HG03025 (cell line): ENCODE results near the gene MAP4K2.

Source experiments
- ATAC-seq: cut with Tn5 transposase; IDR thresholded peaks from one replicate; pipeline ENCODE4 v1.9.1; 2021; ENCODE audit warnings: mild to moderate bottlenecking, moderate library complexity; ENCODE audit not compliant: unreplicated experiment, low FRiP score

The MAP4K2 gene

DNA sequence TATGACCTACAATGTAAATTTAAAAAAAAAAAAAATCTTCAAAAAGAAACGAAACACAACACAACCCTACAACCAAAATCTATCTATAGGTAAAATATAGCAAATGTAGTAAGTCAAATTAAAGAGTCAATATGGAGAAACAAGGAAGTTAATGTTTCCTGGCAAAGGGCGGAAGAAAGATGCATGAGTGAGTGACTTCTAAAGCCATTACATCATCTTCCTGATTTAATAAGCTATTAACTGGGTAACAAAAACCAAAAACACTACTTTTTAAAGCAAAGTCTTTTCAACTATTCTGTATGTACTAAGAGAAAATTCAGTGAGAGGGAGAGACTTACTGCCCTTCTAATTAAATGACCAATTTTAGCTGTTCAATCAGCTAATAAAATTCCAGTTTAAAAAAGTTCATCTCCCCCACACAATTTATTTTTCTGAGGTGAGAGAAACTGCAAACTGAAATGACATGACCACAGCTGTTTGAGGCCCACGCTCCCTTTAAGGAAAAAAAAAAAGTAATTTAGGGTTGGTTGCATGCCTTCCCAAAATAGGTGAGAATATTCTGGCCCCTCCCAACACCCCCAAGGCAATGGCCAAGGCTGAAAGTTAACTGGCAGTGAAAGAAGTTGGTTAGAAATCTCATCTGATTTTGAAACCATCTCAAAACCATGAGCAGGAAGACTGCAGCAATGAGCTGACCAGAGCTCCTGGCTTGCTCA, 30.6 kb downstream of the MAP4K2 start:
- no peak for ATAC-seq

DNA sequence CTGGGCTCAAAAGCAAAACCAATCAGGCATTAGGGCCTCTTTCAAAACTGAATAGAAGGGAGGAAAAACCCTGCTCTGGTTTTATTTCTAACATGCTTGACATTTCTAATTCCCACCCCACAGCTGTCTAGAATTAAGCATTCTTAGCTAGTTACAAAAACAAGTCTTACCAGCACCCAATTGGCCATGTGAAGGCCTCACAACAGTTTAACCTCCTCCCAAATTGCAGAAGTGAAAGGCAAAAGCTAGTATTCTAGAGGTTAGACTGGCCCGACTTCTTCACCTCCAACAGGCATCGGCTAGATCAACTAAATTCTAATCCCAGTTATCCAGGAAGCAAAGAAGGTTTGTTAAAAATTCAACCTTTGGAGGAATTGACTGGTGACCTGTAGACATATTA, 31.2 kb downstream of the MAP4K2 start:
- no peak for ATAC-seq

DNA sequence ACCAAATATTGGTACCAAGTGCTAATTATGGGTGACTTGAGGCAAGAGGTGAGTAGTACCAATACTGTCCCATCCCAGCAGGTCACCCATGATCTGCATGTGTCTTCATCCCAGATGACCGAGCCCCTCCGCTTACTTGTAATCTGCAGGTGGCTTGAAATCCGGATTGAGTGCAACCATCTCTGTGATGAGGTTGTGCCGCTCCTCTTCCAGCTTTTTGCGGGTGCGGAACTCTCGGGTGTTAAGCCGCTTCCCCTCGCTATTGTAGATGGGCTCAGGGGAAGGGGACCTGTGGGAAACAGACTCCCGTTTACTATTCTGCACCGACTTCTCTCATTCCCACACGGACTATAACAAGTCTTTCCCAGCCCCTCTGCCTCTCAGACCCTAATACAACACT, 32.9 kb downstream of the MAP4K2 start:
- ATAC-seq, result no peak

DNA sequence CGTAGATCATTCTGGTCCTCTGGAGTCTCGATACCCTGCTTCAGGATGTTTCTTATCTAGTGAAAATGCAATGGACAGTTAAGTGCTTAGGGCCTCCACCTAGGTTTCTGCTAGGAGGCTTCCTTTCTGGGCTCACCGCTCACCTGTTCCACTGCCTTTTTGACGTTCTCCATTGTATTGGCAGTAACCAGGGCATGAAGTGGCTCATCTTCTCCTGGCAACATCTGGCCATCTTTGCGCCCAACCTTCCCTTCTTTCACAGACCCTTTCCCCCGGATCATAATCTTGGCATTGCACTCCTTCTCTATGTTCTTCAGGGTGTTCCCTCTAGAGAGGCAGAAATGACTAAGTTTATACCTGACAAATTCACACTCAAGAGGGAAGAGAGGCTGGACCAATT, 33.7 kb downstream of the MAP4K2 start:
- no peak for ATAC-seq

DNA sequence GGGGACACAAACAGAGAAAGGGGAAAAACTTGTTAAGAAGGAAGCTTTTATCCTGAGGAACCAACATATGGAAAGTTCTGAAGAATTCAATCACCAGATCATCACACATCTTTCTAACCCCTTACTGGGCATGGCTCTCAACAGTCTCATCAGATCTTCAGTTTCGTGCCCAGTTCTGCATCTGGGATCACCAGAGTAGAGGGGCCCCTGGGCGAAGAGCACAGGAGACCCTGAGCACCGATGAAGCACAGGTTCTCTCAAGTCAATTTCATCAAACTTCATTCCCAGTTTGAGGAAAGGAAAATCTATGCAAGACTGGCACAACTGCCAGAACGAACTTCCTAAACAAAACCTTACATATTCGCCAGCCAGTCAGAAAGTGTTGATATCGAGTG, 34.7 kb downstream of the MAP4K2 start:
- ATAC-seq, result no peak

DNA sequence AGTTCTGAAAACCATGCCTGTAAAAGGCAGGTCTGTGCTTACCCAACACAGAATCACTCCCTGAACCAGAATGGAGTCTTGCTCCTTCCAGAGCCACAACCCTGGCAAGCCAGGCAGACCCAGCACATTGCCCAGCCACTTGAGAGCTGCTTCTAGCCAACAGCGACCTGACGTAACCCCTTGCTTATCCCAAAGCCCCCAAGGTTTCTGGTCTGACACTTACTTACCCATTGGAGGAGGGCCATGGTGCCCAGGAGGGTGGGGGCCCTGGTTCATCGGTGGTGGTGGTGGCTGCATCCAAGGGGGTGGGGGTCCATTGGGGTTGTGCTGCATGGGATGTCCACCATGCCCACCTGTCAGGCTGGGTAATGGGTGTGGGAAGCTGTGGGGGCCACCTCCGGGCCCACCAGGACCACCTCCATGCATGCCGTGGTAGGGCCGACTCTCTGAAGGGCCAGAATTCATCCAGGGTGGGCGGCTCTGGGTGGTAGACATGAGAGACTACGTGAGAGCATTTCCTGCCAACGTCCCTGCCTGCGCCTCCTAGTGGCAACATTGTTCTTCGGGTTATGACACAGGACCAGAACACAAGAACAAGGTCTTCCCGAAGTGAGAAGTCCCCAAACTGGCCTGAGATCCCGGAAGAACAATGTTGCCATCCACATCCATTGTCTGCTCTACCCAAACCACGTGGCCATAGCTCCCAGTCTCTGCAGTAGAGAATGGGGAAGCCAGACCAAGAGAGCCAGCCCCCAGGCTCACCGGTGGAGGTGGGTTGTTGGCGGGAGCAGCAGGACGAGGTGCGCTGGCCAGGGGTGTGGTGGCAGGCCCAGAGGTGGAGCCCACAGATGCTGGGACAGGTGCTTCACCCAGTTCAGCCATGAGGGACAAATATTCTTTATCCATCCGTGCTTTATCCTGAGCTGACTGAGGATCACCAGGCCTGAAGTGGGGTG, 35.4 kb downstream of the MAP4K2 start:
- ATAC-seq, result no peak

DNA sequence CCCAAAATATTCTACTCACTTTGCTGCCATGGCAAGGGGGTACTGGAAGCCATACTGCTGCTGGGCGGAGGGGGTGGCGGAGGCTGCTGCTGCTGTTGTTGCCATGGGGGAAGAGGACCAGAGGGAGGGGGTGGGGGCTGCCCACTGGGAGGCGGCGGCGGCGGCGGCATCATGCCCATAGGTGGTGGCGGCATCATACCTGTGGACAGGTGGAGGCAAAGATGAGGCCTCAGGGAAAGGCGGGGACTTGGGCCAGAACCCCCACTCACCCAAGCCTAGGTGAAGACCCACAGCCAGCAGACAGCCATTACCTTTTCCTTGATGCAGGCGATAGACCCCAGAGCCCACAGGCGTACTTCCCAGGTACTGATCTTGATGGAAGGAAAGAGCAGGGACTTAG, 36.1 kb downstream of the MAP4K2 start:
- no peak for ATAC-seq

DNA sequence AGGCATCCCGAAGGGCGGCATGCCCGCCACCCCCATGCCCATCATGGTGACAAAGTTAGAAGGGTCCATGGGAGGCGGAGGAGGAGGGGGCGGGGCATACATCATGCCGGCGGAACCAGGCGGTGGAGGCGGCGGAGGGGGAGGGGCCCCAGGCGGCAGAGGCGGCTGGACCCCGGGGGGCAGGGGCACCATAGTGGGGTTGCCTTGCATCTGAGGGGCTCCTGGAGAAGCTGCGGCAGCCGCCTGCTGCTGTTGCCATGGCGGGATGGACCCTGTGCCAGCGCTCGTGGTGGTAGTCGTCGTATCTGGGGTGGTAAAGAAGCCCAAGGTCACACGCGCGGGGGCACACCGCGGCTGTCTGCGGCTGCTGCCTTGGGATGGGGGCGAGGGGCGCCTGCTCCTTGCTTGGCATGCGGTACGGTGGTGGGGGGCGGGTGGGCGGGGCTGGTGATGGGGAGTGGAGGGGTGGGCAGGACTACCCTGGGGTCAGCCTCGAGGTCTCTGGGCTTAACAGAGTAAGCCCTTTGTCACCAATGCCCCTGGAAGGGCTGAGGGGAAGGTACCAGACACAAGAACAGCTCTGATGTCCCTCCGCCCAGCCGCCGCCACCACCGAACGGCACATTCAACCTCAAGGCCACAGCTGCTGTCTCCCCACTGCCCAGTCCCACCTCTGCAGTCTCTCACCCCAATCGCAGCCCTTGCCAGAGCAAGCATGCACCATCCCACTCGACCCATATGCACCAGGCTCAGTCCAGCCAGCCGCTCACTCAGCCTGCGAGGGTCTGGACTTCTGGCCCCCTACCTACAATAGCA, 37.0 kb downstream of the MAP4K2 start:
- no peak for ATAC-seq

DNA sequence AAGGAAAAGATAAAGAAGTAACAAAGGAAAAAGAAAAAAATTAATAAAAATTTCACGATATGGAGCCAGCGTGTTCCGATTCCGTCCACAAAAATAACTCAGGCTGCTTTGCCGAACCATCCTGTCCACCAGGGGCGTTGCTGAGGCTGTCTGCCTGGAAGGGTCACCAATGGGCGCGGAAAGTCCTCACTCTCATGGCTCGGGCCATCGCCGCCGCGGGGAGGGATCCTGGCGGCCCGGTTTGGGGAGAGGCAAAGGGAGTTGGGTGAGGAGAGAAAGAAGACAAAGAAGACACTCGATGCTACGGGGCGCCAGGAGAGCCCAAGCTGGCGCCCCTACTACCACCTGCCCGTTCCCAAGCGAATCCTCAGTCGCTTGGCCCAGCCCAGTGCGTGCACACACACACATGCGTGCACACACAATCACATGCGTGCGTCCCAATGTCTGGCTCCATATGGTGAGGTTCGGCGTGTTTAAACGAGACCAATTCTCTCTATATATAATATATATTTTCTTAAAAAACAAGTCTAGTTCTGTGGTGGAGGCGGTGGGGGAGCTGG, 37.6 kb downstream of the MAP4K2 start:
- no peak for ATAC-seq

DNA sequence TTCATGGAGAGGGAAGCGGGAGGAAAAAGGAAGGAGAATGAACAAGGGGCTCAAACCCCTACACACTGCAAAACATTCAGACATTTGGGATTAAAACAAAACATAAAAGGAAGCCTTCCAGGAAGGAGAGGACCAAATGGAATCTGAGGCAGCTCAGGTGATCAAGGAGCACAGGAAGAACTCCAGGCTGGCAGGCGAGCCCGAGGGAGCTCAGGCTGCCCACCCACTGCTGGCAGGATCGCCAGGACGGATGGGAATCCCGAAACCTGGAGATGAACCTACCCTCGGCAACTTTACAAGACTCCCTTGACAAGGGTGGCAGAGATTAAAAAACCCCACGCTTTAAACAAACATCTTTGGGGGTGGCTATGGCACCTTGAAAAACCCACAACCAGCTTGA, 38.3 kb downstream of the MAP4K2 start:
- ATAC-seq, result no peak

DNA sequence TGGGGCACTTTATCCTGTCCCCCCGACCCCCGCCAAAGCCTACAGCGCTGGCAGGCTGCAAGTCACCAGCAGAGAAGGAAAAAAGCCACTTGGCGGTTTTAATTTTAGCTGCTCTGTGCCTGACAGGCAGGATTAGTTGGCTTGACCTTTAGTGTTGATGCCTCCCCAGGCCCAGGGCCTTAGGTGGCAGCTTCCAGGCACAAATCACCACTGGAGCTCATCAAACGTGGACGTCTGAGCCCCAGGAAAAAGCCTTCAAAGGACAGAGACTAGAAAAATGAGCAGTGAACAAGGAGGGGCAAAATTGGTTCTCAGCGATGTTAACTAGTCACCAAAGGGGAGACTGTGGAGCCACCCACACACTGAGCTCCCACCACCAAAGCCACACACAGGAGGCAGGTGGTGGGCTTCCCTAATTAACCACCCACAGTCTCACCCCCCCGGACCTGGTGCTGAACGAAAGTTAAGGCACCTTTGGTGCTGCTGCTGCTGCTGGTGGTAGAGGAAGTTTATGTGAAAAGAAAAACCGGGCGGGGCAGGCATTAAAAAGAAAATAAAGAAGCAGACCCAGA, 38.9 kb downstream of the MAP4K2 start:
- no peak for ATAC-seq

DNA sequence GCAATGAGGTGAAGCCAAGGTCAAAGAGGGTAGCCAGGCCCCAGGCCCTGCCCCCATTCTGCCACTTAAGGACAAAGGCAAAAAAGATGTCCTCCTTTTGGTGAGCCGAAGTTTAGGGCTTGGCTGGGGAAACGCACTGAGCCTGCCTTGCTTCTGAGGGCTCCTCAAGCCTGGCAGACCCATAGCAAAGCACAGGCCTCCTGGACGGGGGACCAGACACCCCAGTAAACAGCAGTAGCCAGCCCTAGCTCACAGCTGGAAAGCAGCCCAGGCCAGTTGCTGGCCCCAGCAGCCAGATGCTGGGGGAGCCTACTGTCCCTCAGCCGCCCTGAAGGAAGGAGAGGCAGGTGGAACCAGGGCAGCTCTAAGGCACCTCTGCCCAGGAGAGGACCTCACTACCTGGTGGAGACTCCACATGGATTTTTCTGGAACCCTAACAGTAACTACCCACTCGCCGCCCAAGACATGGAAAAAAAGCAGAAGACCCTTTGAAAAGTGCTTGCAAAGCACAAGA, 39.4 kb downstream of the MAP4K2 start:
- no peak for ATAC-seq

DNA sequence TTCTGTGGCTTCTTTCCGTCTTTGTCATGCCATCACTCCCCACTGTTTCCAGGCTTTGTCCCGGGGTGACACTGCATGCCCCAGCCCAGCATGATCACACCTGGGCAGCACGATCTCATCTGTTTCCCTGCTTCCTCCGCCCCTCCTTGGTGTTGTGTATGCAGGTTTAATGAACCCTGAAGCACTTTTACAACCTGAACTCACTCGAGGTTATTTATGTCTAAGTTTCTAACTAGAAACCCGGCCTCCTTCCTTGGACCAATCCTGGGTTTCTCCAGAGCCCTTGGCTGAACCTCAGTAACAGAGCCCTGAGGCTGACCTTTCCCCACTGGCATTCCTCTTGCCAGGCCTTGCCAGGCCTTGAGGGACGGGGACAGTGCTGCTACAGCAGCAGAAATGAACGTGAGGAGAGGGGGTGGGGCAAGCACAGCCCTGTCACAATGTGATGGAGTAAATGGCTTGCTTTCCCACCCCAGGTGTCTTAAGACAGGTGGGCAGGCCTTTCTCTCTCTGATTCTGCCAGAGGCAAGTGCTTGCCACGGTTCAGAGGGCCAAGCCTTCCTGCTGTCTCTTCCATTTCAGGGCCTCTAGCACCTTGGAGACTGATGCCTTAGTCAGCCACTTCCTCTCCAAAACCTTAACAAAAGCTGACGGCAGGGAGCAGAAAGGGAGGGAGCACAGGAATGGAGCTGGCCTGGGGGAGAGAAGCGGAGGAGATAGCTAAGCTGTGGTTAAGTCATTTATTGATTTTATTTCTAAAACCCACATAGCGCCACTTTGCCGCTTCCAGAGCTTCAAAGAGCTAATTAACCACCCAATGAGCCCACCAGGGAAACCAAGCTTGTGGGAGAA, 40.1 kb downstream of the MAP4K2 start:
- ATAC-seq, result no peak

DNA sequence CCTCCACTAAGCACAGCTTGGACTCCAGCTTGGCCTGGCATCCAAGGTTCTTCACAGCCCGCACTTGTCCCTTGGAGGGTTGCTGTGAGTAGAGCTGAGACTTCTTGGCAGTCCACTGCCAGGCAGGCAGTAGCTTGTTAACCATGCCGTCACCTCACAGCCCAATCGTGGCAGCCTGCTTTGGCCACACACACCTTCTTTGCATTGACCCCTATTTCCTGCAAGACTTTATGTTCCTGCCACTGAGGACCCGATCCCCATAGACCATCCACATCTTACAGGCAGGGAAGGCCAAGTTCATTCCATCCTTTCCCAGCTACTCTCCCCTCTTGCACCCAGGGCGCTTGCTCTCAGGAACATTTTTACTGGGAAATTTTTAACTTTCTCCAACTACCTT, 40.7 kb downstream of the MAP4K2 start:
- ATAC-seq, result no peak

DNA sequence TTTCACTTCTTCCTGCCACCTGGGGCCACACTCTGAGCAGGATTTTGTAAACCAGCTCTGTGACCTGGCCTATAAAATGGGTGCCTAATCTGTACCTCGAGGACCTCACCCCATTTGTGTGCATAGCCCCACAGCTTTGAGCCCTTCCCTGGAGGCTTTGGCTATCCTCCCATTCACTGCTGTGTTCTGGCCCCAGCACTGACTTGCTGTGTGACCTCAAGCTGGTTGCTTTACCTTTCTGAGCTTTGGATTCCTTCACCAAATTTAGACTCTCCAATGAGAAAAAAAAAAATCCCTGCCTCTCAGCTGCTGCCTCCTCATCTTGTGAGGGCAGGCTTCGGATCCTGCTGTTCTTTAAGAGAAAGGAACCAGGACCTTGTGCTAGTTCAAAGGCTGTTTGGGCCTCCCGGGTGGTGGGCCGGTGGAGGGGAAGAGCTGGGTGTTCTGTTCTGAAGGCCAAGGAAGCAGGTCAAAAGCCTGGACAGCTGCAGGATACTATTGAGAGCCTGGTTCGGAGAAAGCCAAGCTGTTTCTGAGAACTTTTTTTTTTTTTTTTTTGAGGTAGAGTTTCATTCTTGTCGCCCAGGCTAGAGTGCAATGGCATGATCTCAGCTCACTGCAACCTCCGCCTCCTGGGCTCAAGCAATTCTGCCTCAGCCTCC, 42.1 kb downstream of the MAP4K2 start:
- no peak for ATAC-seq

DNA sequence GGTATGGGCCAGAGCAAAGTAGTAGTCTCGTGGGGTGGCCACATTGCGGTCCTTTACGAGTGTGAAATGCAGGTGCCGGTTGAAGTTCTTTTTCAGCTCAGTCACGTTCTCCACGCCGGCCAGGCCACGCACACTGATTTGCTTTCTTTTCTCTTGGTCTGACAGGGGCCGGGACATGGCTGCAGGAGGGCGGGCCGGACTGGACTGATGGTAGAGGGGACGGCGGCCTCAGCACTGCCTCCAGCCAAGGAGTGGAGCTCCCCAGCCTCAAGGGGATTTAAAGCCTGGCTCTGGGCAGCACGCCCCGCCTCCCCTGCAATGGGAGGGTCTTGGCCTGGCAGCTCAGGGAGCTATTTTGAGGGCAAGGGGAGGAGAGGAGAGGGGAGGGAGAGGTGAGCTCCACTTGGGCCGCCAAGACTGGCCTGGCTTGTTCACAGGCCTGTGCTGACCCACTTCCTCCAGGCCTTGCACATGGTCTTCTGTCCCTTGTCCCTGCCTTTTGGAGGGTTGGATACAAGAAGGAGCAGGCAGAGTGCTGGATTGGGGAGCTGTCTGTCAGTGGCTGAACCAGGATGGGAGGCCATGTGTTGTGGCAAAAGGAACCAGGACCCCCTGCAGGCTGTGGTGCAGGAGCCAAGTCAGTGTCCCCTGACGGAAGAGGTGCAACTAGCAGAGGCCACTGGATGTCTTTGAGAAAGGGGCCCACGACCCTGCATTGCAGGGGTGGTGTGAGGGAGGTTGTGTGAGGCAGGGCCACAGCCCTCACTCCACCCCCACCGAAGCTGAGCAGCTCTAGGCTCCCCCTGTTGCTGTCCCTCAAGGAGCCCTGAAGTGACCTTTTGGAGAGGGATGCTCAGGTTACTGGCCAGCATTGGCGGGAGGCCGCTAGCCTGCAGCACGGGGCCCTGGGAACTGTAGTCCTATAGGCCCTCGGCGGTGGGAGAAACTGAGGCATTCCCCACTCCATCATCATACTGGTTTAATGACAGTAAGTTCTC, 43.0 kb downstream of the MAP4K2 start, which contains the start of gene PYGM:
Gene PYGM (minus strand): TSS at position 253 of the 998 bp plus-strand sequence. CDS start 76 bp downstream, at position 177.
- ATAC-seq, result no peak

DNA sequence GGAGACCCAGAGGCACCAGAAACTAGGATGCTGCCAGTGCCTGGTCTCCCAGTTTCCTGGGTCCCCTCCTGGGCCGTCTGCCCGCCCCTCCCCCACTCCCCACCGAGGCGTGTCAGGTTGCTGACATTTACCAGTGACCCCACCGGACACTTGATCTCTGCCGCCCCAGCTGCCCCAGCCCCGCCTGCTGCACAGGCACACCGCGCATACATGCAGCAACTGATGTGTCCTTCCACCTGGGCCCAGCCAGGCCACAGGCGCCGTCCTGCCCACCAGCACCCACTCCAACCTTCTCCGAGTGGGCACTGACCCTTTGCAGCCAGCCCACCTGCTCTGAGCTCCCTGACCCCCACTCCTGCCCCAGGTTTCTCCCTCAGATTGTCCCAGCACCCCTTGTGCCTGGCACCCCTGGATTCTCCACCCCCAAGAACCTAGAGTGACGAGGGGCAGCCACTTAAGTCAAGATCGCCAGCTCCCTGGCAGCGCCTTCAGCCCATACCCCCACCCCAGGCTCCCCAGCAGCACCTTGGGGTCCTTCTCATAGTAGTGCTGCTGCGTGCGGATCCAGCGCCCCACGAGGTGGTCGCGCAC, 43.8 kb downstream of the MAP4K2 start:
- no peak for ATAC-seq
